Uterus (tissue), 4 donors: ENCODE results near the gene DUSP7. TPM values are rescaled to one million over a fixed set of nuclear protein-coding genes. Genes with fewer than 3 reads are reported as not detected.
A peak's percentile ranks its signal among the peaks of the same experiment; 100 is the strongest.

Experiments used
- DNase-seq, 2 donors: peaks; one replicate each; pipeline ENCODE4 v3.0.0-alpha.2; 2019 to 2020
- H3K27ac ChIP-seq, 2 donors: fragments of 200-600 bp; sonication (generic); 1 replicate in 1 of 2; 2 replicates in 1 of 2; pipeline ENCODE4 v1.5.1; 2016 to 2018
- H3K27me3 ChIP-seq, 2 donors: fragments of 200-600 bp; sonication (generic); one replicate each; pipeline ENCODE4 v1.5.1; 2018 to 2019; ENCODE audit warnings: control low read depth in 1 of 2
- H3K36me3 ChIP-seq, 2 donors: fragments of 200-600 bp; sonication (generic); one replicate each; pipeline ENCODE4 v1.5.1; 2019; ENCODE audit warnings: control low read depth in 1 of 2
- H3K4me1 ChIP-seq, 2 donors: fragments of 200-600 bp; sonication (generic); one replicate each; pipeline ENCODE4 v1.5.1; 2018 to 2019; ENCODE audit warnings: control low read depth in 1 of 2
- H3K4me3 ChIP-seq, 2 donors: fragments of 200-600 bp; sonication (generic); 1 replicate in 1 of 2; 2 replicates in 1 of 2; pipeline ENCODE4 v1.5.1; 2018 to 2019; ENCODE audit warnings: mild to moderate bottlenecking in 1 of 2
- H3K9me3 ChIP-seq, 2 donors: fragments of 200-600 bp; sonication (generic); one replicate each; pipeline ENCODE4 v1.5.1; 2019; ENCODE audit warnings: control low read depth in 1 of 2
- CTCF ChIP-seq, 4 experiments: fragments of 200-600 bp in 2 of 4; fragments of 450-650 bp in 2 of 4; sonication (generic) in 2 of 4; IDR thresholded peaks; one replicate each; pipeline ENCODE4 v1.5.1; 2016 to 2019; ENCODE audit warnings: antibody characterized with exemption in 4 of 4, mild to moderate bottlenecking in 2 of 4, moderate library complexity in 1 of 4
- POLR2A ChIP-seq, 2 donors: fragments of 450-650 bp; IDR thresholded peaks; one replicate each; pipeline ENCODE4 v1.6.1; 2016; ENCODE audit warnings: antibody characterized with exemption in 2 of 2, mild to moderate bottlenecking in 1 of 2, moderate library complexity in 1 of 2
- intact Hi-C: fragments of 100-400 bp; cut with DNase I; formaldehyde crosslinking; loops from one replicate; pipeline ENCODE4 v1.15.1; 2023; ENCODE audit warnings: low total_unique reads
- total RNA-seq, 4 donors: library from RNA; depleted of rRNA in 3 of 4; stranded (reverse); fragments of >200 nt in 3 of 4; gene quantifications; one replicate each; pipeline versions ENCODE4 v1.1.0 to v1.2.4, GENCODE V29; 2014 to 2023
- donor health status: DM: yes; HTN: yes; CAD: no.

DUSP7 gene
- total RNA-seq, 4 donors from 2014 or later, result 5.6 to 39.1 (median 12.3) TPM

- no peaks in the 10 kb centered on the region for H3K36me3 ChIP-seq
- H3K27ac ChIP-seq, result peak overlapping the region; percentile 92 to 94
- DNase-seq, result peak; percentile 99
- peak overlapping the region; percentile 62 to 67 for H3K4me3 ChIP-seq
- TF ChIP-seq POLR2A (IDR thresholded peaks at IDR 0.05) (peak; percentile 39 to 65), CTCF (IDR thresholded peaks at IDR 0.05) (peak in 2 of 4 experiments; percentile 7 to 31)
- no peaks in the 10 kb centered on the region for H3K9me3 ChIP-seq
- H3K27me3 ChIP-seq, result no peaks in the 10 kb centered on the region
- H3K4me1 ChIP-seq, result peaks cover 0 to 27% of the 10 kb centered on the region in 2 donors
- intact Hi-C loops, result no loop called here
Measured at GRCh38 chr3:52056968-52057811, 819 bp upstream of the DUSP7 start.

- no peaks in the 10 kb centered on the region for H3K9me3 ChIP-seq
- no peaks in the 10 kb centered on the region for H3K36me3 ChIP-seq
- H3K27me3 ChIP-seq, result no peaks in the 10 kb centered on the region
- peak overlapping the region; percentile 60 to 90 for H3K4me3 ChIP-seq
- H3K27ac ChIP-seq, result peak overlapping the region; percentile 89 to 94
- peaks cover 0 to 37% of the 10 kb centered on the region in 2 donors for H3K4me1 ChIP-seq
- peak in 1 of 2 donors; percentile 53 for DNase-seq
- intact Hi-C loops, result no loop called here
- TF ChIP-seq POLR2A (IDR thresholded peaks at IDR 0.05) (peak in 1 of 2 donors; percentile 13), CTCF (IDR thresholded peaks at IDR 0.05) (peak in 2 of 4 experiments; percentile 26 to 27)
Measured at GRCh38 chr3:52055537-52056351, 627 bp downstream of the DUSP7 start.

- H3K27ac ChIP-seq, result peak overlapping the region; percentile 89 to 94
- H3K36me3 ChIP-seq, result no peaks in the 10 kb centered on the region
- H3K4me1 ChIP-seq, result peaks cover 0 to 37% of the 10 kb centered on the region in 2 donors
- no peaks in the 10 kb centered on the region for H3K27me3 ChIP-seq
- intact Hi-C loops, result loop anchor here (5.0 kb wide), 1 partner anchor 53 kb away; no protein-coding TSS in a partner anchor
- no peak for TF ChIP-seq POLR2A (IDR thresholded peaks at IDR 0.05)
- TF ChIP-seq CTCF (IDR thresholded peaks at IDR 0.05), result peak in 2 of 4 experiments; percentile 6 to 9
- DNase-seq, result peak in 1 of 2 donors; percentile 40
- H3K4me3 ChIP-seq, result peak overlapping the region; percentile 60 to 90
- H3K9me3 ChIP-seq, result no peaks in the 10 kb centered on the region
Measured at GRCh38 chr3:52054661-52055511, 1.5 kb downstream of the DUSP7 start.

DNA sequence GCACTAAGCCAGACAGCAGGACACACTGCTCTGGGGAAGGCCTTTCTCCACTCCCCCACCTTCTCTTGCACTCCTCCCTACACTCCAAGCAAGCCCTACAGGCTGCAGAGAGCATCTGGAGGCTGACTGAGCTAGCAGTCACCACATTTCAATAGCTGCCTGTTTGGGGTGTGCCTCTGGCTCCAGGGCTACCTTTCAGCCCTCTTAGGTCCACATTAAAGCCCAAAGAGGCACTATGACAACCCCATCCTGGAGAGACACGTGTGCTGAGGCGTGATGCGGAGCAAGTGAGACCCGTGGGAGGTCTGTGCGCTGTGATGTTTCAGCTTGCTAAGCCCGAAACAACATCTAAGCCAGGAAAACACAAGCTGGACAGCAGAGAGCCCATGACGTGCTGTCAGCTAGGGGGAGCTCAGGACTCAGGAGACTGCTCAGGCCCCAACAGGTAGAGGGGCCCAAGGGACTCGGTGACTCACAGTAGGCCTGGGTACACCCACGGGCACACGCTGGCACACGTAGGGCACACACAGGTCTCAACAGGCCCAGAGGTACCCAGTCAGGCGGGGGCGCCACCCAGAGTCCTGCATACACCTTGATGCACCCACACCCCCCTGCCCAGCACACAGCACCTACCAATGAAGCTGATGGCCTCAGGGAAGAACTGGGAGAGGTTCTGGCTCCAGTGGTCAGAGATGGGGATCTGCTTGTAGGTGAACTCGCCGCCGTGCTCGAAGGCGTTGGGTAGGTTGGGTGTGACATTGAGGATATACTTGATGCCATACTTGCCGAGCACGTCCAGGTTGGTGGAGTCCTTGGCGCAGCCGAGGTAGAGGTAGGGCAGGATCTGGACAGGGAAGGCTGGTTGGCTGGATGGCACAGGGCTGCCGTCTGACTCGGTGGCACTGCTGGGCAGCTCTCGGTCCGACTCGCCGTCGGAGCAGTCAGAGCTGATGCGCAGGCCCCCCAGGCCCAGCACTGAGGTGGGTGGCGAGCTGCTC is 2.8 kb downstream of the DUSP7 start:
- no peak overlapping the region for H3K4me3 ChIP-seq
- peaks cover 0 to 37% of the 10 kb centered on the region in 2 donors for H3K4me1 ChIP-seq
- H3K9me3 ChIP-seq, result no peaks in the 10 kb centered on the region
- intact Hi-C loops, result loop anchor here (5.0 kb wide), 1 partner anchor 51 kb away; no protein-coding TSS in a partner anchor
- no peaks in the 10 kb centered on the region for H3K27me3 ChIP-seq
- H3K27ac ChIP-seq, result peak overlapping the region; percentile 89 to 94
- H3K36me3 ChIP-seq, result no peaks in the 10 kb centered on the region
- DNase-seq, result peak; percentile 54 to 55
- TF ChIP-seq POLR2A (IDR thresholded peaks at IDR 0.05), result no peak
- TF ChIP-seq CTCF (IDR thresholded peaks at IDR 0.05), result peak; percentile 11 to 44 (median 32)
